Hippocampal formation (tissue), 2 donors: ENCODE results near the gene PLAAT1.

Experiments used
- DNase-seq, 2 donors: peaks; one replicate each; lab custom pipeline; 2025; lab: John Stamatoyannopoulos, UW

Gene PLAAT1

DNA sequence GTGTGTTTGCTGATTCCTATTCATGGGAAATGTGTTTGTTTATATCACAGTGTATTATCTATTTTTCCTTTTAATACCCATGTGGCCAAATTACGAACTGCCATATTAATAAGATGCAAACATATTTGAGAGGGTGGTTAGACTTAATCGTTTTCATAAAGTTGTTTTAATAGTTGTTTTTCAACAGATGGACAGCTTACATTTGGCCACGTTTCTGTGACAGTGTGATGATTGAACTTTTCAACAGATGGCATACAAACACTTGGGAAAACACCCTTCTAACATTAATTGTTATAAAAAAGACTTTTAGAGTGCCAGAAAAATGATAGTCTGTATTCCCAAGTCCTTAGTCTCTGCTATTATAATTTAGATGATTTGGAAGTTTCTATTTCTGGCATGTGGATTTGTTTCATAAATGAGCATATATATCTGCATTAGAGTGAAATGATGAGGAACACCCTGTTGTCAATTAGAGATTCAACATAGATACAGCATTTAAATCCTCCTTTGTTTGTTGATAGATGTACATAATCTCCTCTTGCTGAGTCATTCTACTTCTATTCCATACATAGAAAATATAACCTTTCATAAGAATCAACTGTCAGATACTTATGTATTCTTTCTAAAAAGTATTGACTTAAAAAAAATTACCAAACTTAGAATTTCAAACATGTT is 13.1 kb downstream of the PLAAT1 start:
- no peak for DNase-seq

GRCh38 chr3:193261970-193262369 is 20.9 kb downstream of the PLAAT1 start:
- DNase-seq, result no peak

DNA sequence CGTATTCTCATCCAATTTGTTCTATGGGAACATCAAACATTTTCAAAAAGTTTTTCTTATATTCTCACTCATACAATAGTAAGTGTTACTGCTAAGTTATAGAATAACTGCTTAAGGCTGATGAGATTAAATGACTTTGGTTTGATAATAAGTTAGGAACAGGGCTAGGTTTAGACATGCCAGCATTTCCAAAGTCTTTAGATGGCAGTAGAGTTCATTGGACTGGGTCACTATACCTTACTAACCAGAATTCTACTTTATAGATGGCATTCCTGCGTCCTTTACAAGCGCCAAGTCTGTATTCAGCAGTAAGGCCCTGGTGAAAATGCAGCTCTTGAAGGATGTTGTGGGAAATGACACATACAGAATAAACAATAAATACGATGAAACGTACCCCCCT is 21.7 kb downstream of the PLAAT1 start:
- DNase-seq, result no peak

GRCh38 chr3:193269343-193270028 is 28.5 kb downstream of the PLAAT1 start:
- no peak for DNase-seq

- DNase-seq, result no peak
These were observed 29.4 kb downstream of the PLAAT1 start for GRCh38 chr3:193270451-193270850.

DNA sequence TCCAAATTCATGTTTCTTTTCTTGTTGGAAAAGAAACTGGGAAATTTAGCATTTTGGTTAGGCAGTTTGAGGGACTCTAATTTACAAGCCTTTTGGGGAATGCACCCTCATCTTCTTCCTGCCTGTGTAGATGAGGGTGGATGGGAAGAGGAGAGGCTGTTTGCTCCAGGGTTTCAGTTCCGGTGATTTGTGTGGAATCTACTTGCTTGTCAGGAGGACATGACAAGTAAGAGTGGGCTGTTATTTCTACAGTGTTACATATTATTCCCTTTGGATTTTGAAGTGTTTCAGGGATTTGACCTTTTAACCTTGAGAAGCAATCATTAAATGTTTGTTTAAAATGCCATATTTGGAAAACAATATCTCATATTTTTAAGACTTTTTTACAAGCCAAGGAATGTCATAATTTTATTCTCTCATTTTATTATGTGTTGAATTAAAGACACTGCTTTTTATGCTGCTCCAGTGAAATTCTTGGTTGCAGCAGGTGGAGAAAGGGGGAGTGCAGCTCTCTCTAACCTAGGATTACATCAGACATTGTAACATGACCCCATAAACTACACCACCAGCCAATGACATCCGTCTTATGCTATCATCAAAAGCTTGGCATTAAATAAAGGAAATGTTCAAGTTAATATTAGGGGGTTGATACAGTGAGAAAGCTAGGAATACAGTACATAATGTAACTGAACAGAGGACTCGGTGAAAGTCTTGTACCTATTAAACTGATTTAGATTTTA is 30.2 kb downstream of the PLAAT1 start:
- no peak for DNase-seq

DNA sequence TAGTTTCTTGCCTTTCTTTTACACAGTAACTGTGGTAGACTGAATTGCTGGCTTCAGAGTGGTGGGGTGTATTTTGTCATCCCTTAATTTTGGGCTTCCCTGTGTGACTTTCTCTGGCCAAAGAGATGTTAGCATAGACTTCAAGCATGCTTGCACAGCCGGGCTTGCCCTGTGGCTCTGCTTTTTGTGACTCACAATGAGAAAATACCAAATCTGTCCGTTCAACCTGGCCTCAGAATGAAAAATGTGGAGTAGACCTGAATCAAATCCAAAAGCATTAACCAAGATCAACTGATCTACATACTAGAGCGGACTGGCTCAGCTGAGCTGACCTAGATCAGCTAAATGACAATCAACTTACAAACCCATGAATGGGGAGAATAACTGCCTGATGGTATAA is 51.4 kb downstream of the PLAAT1 start:
- no peak for DNase-seq

- no peak for DNase-seq
These were observed 55.0 kb downstream of the PLAAT1 start for GRCh38 chr3:193295985-193296384.

DNA sequence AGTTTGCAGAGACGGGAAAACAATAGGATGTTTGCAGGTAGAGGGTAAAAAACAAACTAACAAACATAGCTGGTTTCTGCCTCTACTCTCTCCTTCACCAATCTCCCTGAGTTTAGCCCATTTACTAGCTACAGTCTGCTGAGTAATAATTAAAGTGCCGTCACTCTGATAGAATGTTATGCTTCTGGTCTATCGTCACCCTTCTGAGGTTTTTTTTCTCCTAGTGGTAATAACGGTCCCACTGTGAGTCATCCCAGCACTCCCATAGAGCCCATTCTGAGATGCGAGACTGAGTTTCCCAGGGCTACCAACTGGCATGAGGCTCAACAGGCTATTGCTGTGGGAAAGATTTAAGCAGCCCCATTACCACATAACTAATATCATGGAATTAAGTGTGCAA is 56.4 kb downstream of the PLAAT1 start:
- DNase-seq, result no peak

DNA sequence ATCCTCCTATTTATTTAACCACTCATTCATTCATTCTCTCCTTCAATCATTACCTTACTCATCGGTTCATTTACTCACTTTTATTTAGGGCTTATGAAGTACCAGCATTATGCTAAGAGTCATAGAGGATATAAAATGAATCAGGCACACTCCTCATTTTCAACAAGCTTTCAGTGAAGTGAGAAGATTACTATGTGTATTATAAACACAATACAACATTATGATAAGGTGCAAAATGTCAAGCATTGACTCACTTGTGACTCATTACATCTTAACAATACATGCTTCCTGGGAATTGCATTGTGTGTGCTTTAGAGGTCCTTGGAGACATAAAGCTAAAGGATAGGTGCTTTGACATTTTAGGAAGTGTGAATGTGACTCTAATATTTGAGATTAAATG is 60.4 kb downstream of the PLAAT1 start:
- no peak for DNase-seq

GRCh38 chr3:193305356-193305755 is 64.3 kb downstream of the PLAAT1 start:
- DNase-seq, result no peak

GRCh38 chr3:193310914-193311723 is 70.1 kb downstream of the PLAAT1 start:
- no peak for DNase-seq

DNA sequence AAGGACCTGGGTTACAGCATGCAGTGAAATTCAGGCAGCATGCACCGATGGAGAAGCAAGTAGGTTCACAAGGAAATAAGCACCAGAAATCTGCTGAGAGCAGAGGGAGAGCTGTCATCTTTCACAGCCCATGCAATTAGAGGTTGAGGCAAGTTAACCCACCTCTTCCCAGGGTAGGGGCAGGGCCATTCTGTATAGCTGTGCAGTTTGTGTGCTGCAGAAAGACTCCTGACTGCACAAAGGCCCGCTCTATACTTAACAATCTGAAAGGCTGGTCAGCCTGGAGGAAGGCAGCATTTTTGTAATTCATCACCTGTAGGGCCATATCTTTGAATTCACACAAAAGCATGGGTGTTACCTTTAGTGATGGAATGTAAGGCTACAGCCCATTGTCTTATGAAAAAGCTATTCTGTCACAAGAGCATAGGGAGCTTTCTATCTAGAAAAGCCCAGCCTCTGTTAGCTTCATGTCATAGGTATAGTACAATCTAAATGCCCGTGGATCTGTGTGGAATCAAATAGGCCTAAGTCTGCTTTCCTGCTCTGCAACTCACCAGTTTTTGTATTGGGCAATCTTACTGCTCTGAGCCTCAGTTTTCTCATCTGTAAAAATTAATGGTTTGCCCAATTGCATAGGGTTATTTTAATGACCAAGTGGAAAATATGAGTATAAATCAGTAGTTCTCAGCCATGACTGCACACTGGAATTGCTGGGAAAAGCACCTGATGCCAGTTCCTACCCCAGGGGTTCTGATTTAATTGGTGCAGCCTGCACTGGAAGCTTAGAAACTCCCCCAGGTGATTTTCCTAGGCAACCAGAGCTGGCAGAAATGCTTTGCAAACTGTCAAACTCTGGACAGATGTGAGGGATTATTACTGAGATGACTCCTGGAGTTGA is 72.3 kb downstream of the PLAAT1 start:
- no peak for DNase-seq

GRCh38 chr3:193314161-193314560 is 73.1 kb downstream of the PLAAT1 start:
- DNase-seq, result no peak

GRCh38 chr3:193317682-193318300 is 76.8 kb downstream of the PLAAT1 start:
- DNase-seq, result no peak
